ENCODE data around the gene CPLX3.
A peak's percentile ranks its signal among the peaks of the same experiment; 100 is the strongest.

Gene CPLX3

DNA sequence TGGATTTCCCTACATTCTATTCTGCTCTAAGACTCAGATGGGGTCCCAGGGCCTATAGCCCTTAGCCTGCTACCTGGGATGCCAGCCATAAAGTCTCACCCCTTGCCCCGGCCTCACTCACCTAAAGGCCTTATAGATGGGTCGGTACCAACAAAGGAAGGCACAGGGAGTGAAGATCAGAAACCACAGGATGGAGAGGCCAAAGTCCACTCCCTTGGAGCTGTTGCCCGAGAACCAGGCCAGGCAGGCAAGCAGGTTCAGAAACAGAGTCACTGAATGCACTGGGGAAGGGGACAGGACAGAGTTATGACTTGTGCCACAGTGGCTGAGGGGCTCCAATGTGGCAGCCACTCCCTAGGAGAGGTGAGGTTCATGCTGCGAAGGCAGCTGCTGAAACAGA, 24.0 kb downstream of the CPLX3 start:
- DNase-seq: no peak

DNA sequence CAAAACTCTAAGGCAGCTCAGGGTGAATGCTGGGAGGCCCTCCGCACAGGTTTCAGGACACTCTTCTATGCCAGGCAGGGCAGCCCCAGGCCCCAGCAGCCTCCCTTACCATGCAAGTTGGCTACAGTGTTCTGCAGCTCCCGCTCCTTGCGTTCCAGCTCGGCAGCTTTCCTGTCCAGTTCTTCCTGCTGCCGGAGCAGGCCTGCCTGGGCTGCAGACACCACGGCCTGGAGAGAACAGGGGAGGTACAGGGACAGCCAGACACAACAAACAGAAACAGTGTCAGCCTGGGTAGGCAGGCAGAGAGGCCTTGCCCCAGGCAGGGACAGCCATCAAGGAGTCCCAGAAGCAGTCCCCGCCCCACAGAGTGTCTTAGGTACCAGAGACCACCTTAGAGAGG, 25.5 kb downstream of the CPLX3 start:
- no peak for DNase-seq

DNA sequence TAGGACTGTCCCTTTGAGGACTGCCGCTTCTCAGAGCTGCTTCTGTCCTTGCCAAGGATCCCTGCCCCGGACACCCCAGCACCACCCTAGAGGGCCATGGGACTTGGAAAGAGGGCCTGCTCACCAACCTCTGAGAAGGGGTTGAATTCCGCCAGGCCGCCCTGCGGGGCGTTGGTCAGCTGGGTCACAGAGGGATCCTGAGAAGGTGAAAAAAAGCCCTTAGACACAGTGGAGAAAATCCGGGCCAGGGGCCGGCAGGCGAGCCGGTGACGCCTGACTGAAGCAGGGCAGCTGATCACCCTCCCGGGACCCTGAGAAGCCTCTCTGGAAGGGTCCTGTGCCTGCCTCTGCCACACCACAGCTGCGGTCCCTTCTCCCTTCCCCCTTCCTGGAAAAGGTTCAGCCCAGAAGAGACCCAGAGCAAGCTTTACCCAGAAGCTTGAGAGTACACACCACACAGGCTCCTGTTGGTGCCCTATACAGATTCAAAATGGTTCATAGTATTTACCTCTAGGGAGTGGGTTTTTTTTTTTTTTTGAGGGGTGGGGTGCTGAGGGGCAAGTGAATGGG, 28.1 kb downstream of the CPLX3 start:
- DNase-seq: no peak

DNA sequence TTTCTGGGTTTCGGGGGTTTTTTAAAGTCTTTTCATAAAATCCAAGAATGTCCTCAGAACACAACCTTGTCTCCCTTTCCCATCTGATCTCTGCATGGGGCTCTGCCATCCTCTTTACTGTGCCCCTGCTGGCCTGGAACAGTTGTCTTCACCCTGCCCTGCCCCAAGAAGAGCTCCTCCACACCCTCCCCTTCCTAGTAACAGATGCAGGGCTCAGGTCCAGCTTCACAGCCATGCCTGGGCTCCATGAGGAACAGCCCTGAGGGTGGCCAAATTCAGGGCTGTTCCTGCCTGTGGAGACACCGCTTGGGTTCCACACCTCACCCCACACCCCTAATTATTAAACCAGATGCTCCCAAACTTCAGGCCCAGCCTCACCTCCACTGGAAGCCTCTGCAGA, 29.4 kb downstream of the CPLX3 start:
- no peak for DNase-seq

DNA sequence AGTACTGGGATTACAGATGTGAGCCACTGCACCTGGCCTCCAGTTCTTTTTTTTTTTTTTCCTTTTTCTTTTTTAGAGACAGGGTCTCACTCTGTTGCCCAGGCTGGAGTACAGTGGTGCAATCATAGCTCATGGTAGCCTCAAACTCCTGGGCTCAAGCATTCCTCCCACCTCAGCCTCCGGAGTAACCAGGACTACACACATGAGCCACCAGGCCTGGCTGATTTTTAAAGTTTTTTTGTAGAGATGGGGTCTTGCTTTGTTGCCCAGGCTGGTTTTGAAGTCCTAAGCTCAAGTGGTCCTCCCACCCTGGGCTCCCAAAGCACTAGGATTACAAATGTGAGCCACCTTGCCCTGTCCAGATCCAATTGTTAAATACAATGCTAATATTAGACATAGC, 30.1 kb downstream of the CPLX3 start:
- no peak for DNase-seq

DNA sequence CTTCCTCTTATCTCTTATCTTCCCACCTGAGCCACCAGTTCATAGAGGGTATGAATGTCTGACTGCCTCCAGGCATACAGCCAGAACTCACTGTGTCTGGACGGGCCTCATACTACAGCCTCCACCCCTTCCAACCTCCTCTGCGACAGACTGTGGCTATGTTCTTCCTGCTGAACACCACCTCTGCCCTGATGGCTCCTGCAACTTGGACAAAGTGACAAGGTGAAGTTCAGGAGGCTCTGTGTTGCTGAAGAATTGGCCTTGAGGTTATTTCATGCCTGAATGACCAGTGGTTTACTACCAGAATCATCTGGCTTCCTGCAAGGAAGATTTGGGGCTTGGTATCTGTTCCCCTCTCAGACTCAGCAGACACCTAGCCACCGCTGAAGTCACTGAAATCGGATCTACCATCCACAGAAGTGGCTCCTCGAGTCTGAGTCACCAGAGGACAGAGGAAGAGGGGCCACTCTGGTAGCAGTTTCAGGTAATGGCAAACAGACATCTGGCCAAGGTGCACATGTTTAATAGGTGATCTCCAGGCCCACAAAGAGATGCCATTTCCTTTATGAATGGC, 30.7 kb downstream of the CPLX3 start:
- DNase-seq: no peak

DNA sequence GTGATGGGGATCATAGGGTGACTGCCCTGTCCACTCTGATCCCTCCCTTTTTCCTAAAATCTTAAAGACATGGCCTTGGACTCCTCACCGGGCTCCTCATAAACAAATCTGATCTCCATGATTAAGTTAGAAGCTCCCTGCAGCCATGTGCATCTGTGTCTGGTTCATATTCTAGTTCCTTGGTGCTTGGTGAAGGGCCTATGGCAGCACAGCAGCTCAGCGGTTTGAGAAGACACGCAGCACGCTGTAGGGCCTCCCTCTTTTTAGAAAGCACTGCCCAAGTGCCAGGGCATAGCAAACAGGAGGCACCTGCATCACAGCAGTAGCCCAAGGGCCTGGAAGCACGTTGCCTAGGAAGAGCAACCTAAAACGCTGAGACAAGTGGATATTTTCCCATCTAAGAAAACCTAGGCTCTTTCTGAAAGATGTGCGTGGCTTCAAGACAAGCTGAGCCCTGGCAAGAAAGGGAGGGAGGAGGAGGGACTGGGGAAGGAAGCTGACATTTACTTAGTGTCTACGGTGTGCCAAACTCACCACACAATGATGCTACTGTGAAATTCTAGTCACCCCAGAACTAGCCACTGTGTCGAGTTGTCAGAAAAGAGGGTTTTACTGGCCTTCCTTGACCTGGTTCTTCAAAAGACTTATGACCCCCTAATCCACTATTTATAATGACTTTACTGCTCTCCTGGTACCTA, 31.4 kb downstream of the CPLX3 start:
- DNase-seq: no peak

DNA sequence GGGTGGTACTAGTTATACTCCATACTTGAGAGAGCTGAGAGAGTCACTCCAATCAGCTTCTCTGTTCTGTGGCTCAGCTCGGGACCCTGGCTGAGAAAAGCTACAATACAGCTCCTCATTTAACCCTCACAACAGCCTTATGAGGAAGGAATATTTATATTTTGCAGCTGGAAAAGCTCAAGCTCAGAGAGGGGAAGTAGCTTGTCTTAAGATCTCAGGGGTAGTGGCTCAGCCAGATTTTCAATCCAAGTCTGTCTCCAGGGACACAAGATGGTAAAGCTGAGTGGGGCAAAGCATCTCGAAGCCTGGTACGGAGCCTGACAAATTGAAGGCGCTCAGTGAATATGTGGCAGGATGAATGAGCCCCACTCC, 31.9 kb downstream of the CPLX3 start:
- no peak for DNase-seq

DNA sequence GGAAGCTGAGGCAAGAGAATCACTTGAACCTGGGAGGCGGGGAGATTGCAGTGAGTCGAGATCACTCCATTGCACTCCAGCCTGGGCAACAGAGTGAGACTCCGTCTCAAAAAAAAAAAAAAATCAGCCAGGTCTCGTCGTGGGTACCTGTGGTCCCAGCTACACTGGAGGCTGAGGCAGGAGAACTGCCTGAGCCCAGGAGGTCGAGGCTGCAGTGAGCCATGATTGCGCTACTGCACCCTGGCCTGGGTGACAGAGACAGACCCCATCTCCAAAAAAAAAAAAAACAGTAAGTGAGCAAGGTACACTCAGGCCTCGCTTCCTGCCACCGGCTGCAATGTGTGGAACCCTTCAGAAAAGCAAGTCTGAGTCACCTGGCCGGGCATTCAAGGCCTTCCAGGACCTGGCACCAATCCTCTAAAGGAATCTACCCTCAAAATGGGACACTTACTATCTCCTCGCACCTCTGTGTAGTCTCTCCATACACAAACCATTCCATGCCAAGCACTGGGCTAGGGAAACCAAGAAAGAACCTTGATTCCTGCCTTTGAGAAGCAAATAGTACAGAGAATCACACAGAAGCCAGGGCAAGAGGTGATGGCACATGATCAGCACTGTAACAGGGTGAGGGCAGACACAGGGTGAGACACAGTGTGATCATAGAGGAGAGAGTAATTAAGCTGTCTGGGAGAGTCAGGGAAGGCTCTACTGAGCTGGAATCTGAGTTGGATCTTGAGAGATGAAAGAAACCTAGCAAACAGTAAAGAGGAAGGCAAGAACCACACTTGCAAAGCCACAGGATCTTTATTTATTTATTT, 37.0 kb downstream of the CPLX3 start:
- no peak for DNase-seq

DNA sequence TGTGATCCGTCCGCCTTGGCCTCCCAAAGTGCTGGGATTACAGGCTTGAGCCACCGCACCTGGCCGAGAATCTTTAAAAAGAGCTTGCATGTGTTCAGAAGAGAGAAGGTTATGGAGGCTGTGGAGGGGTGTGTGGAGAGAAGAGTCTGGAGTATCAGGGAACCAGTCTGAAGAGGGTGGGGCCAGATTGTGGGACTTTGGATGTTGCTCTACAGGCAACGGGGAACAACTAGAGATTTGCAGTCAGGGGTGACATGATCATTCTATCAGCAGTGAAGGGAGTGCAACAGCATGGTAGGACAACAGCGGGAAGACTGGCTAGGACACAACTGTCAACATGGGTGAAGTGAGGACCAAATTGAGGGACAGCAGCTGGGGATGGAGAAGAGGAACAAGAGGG, 37.9 kb downstream of the CPLX3 start:
- no peak for DNase-seq

DNA sequence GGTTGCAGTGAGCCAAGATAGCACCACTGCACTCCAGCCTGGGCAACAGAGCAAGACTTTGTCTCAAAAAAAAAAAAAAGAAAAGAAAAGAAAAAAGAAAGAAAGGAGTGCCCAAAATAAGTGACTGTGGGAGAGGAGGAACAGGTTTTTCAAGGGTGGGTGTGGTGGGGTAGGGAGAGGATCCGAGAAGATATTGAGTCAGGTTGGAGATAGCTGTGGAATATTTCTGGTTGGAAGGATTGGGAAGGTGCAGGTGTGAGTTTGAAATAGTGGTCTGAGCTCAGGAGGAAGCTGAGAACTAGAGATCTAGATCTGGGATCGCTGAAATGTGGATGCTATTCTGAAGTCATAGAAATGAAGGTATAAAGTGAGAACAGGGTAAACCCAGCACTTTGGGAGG, 38.9 kb downstream of the CPLX3 start:
- no peak for DNase-seq

DNA sequence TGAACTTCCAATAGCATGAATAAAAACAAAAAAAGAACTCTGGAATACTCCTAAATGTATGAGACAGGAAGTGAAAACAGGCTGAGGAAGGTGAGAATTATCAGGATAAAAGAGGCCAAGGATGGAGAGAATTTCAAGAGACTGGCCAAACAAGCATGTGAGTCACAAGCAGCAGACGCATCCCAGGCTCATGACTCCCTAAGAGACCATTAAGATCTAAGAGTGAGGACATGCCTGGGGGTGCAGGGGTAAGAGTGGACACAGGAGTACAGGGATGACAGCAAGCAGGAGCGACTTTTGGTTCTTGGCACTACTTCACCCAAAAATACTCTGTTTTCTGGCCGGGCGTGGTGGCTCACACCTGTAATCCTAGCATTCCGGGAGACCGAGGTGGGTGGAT, 39.7 kb downstream of the CPLX3 start:
- no peak for DNase-seq

DNA sequence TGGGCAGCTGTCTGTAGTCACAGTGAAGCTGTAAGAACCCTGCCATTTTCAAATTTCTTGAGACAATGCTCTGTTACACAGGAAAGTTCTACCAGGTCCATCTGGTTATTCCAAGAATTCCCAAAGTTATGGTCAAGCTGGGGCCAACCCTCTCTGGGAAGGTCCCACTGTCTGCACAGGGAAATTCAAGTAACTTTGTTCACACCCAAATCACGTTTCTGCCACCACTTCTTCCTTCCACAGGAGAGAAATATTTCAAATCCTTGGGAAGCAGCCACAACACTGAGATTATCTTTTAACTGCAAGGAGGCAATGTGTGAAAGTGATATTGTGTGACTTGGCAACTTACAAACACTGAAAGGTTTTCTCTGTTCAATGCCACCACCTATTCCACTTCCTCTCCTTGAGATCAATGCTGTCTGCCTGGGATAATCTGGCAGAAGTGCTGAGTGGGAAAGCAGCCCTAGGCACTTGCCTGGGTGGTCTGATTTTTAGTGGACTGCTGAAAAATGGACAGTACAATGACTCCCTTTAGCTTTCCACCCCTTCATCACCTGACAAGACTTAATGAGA, 41.1 kb downstream of the CPLX3 start:
- no peak for DNase-seq

DNA sequence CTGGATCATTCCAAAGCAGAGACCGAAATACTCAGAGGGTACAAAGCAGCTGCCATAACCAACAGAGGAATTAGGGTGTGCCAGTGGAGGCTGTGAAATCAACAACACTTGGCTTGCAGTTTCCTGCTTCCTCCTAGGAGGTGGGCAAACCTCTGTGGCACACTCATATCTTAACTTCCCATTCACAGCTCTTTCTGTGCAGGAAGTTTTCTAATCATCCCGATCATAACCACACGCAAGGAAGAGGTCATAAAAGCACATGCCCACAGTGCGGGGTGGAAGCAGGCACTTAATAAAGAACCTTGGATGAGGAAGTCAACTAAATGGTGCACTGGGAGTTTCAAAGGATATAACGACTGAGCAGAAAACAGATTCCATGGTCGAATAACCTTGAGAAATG, 41.6 kb downstream of the CPLX3 start:
- no peak for DNase-seq

DNA sequence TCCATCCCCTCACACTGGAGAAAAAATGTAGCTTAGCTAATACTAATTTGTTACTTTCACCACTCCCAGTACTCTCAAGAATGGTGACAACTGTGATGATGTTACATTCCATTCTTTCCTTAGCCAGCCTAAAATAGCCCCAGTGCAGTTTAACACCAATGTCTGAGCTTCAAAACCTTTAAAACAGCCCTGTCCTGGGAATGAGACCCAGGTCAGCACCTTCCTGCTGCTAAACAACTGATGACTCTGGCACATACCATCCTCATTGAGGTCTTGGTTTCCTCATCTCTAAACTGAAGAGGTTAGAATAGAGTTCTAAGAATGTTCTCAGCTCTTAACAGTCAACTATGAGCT, 42.9 kb downstream of the CPLX3 start:
- no peak for DNase-seq

DNA sequence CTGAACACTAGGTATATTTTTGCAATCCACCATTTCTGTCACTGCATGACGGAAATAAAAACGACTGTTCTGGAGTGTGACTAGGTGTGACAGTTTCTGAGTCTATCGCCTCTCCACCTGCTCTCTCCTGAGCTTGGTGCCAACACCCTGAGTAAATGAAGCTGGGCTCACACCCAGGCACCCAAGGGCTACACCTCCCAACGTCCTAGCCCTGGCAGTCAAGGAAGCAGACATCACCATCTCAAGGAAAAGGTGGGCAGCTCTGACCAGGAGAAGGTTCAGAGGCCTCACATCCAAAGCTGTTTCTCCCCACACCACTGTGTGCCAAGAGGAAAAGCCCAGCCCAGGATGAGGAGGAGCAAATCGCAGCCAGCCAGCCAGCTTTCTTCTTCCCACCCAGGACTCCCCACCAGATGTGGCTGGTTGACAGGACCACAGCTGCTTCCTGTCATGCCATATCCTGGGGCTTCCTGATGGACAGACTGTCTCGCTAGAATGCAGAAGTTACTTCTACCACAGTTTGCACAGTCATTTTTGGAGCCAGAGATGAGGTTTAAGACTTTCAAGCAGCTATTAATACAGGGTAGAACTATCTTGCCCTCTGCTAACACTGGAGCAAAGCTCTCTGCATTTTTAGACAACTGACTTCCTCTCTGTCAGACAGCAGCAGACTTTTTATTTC, 43.4 kb downstream of the CPLX3 start:
- no peak for DNase-seq

DNA sequence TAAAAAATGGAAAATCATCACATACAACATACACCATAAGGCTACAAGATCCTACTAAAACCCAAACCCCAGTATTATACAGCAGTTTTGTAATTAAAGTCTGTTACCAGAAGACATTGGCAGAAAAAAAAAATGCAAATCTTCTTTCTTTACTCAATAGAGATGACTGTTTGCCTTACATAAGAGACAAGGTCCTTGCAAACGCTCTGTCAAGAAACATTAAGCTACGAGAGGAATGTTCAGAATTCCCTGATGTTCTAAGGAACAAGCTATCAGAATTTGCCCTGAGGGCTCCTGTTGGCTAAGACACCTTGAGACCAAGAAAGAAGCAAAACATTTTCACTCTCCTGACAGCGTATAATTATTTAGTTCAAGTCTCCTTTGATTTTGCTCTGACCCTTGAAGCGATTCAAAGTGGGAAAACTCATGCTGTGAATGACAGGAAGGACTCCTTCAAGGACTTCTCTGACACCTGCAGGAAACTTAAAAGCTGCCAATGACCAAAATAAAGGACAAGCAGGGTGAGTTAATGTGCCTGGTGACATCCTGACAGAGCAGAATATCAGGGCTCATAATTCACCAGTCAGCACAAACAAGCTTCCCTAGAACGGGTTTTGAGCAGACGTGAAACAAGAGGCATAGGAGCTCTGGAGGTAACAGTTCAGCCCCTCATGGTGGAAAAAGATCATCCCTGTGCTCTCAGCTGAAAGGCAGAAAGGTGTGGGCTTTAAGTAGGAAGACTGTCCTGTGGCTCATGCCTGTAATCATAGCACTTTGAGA, 44.2 kb downstream of the CPLX3 start:
- no peak for DNase-seq

DNA sequence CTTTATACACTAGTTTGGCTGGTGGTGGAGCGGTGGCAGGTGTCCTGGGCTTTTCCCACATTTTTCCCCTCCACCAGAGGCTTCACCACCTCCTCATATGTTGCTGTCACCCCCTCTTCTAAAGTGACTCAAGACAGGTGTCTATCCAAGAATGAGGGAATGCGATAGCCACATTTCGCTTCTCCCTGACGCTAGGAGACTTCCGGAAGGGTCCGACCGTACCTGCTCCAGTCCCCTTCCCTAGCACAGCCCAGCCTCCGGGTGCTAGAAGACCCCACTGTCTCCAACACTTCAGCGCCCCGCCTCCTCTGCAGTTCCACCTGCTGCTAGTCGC, 46.2 kb downstream of the CPLX3 start:
- no peak for DNase-seq

DNA sequence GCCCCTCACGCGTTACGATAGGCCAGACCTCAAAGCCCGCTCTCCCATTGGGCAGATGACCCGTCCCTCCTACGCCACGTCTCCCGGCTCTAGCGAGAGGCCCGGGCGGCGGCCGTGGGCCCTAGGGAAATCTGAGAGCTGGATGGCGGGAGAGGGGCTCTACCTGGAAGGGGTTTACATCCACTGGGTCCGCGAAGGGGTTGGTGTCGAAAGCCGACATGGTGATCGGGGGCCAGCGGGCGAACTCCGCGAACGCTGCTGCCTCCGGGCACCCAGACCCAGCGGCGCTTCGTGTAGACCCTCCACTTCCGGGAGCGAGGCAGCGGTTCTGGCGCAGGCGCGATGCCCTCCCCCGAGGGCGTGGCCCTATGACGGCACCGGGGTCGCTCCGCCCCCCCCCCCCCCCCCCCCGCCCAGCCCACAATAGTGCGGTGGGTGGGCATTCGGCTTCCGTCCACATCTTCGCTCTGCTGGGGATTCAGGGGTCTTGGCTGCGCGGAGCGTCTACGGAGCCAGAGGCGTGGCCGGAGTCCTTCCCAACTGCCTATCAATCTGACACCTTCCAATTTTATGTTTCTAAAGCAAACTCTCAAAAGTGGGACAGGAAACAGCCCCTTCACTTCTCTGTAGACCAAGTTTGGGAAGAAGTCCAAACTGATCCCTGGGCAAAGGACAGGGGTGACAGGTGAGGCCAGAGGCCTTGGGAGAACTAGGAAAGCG, 46.8 kb downstream of the CPLX3 start, which contains the start of gene SCAMP2:
TSS of gene SCAMP2 (minus strand) at position 330 of the 720 bp plus-strand sequence. CDS start at position 220, 110 bp downstream.
- DNase-seq: peak; percentile 93

DNA sequence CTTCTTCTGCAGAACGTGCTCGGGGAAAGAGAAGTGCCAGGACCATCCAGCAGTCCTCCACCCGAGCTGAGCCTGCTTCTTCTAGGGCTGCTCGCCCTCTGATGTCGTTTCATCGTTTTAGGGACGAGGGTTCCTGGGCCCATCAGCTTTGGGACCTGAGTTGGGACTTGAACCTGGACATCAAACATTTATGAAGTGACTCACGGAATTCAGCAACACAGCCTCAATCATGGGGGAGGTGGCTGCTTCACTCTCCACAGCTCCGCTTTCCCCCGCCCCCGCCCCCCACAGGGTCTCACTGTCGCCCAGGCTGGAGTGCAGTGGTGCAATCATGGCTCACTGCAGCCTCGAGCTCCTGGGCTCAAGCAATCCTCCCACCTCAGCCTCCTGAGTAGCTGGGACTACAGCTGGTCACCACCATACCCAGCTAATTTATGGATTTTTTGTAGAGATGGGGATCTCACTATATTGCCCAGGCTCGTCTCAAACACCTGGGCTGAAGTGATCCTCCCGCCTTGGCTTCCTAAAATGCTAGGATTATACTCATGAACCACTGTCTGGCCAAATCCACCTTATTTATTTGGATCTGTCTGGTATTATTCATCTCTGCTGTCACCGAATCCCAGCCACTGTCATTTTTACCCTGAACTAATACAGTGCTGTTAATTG, 47.5 kb downstream of the CPLX3 start:
- DNase-seq: no peak

DNA sequence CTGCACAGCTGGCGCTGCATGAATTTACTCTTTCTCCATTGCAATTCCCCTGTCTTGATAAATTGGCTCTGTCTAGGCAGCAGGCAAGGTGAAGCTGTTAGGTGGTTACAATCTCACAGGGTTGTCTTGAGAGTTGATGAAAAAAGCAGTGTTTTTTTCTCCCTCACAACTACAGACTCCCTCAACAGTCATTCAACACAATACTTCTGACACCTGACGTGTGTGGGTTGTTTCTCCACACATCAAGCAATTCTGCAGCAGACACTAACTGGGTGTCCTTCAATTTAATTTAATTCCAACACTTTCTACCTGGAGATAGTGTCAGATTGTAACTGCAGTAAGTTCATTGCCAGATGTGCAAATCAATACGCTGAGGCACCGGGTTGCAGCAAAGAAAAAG, 51.8 kb downstream of the CPLX3 start:
- no peak for DNase-seq
